GM19240 (cell line): ENCODE results near the gene NUP50.

Experiments
- DNase-seq: peaks from one replicate; pipeline ENCODE4 v3.0.0; 2011; ENCODE audit warnings: low spot score; ENCODE audit not compliant: insufficient read length

The NUP50 gene

DNA sequence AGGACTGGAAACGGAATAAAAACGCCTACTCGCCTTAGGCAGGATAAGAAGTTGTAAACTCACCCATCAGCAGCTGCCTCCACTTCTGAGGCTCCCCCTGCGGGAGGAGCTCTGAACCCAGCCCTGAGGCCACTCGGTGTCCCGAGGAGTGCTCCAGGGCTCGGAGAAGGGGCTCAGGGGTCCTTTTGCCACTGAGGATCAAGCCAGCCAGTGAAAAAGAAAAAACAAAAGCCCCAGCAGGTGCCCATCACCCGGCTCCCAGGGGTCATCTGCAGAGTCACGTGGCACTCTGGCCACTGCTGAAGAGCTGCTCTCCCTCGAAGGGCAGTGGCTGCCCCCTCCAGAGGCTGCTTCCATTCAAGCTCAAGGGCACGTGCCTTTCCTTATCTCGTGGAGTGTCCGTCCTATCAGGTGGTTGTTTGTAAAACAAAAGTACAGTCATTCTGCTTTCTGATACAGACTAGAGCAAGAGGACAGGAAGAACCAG, 29.0 kb downstream of the NUP50 start:
- DNase-seq, result no peak

DNA sequence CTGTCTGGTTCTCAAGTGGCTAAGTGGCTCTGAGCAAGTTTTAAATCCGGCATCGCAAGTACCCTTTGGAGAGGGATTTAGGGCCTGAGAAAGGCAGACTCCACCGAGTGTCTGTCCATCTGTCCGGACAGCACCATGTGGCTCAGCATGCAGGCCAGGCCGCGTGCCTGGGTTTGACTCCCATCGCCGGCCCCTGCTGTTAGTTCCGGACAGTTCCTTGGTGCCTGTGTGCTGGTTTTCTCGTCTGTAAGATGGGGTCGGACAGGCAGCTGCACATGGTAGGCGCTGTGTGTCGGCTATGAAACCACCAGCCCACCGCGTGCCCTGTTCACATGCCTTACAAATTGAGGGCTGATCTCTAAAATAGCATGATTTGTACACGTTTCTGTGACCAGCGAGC, 31.0 kb downstream of the NUP50 start:
- no peak for DNase-seq

DNA sequence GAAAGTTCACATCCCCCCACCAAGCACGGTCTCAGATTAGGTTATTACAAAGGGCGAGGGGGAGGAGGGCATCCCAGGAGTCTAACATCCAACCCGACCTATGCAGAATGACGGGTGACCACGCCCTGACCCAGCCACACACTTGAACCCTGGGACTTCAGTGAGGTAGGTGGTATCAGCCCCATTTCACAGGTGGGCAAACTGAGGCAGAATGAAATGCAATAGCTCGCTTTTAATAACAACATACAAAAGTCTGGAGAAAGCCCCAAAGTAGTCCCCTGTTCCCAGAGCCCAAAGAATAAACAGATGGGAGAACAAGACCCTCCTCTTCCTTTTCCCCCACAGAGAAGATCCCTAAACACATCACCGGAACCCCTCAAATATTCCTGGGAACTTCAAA, 31.9 kb downstream of the NUP50 start:
- DNase-seq, result no peak

DNA sequence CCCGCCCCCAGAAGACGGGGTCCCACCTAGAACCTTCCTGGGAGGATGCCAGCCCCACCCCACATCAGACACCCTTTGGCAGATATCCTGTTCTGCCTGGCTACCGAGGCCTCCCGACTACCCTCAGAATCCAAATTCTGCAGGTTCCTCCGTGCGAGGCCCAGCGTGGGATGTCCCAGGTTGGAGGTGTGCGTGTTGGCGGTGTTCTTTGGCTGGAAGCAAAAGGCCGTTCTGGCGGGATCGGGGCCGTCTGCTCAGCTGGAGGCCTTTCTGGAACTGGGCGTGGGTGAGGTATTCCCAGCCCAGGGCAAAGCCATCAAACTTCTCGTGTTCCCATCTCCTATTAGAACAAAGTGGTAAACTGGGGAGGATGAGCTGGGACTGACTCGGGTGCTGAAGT, 32.6 kb downstream of the NUP50 start:
- DNase-seq, result no peak

DNA sequence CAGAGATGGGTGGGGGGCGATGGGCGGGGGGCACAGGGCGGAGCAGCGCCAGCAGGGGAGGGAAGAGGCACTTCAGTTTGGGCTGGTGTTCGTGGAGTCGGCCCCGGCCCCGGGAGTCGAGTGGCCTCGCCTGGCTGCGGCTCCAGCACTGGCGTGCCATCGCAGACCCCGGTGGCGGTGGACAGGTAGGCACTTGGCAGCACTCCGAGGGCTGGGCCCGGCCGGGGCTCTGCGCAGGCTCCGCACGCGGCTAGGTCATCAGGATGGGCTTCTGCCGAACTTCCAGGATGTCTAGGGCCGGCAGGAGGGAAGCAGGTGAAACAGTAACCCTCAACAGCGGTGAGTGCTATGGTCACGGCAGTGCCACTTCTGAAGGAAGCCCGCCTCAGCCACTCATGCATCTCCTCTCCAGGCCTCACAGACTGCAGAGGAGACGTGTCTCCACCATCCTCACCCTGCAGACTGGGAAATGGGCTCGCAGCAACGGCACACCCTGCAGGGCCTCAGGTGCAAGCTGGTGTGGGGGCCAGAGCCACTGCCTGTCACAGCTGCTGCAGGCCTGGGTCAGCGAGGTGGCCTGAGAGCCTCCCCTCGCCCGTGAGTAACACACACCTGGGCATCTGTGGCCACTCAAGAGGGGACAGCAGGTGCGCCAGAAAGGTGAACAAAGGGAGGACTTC, 33.3 kb downstream of the NUP50 start:
- no peak for DNase-seq

DNA sequence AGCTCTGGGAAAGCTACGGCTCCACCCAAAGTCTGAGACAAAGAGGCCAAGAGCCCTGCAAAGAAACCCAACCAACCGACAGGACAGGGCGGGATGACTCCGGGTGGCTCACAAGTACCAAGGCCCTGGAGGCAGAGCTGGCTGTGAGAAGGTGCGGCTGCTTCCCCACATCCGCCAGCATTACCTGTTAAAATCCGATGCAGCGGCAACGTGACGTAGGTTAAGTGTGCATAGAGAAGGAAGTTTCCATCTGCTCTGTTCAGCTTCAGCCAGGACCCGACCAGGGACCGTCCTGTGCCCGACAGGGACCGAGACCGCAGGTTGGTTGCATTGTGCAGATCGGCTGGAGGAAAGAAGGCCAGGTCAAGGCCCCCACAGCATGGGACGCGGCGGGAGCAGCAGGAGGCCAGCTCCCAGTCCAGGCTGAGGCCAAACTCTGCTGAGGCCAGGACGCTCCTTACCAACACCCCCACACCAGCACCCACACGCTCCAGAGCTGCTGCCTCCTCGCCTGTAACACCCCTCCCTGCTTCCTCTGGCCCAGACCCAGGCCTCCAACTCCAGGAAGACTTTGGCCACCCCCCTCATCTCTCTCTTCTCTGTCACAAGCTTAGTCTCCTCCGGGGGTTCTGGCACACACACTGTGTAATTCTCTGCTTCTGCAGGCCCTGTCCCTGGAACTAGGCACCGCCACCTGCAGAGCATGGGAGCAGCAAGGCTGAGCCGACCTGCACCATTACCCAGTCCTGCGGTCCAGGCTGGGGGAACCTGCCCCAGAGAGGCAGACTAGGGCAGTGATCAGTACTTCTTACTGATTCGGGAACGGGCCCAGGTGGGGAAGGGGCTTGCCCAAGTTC, 34.1 kb downstream of the NUP50 start:
- DNase-seq, result no peak

DNA sequence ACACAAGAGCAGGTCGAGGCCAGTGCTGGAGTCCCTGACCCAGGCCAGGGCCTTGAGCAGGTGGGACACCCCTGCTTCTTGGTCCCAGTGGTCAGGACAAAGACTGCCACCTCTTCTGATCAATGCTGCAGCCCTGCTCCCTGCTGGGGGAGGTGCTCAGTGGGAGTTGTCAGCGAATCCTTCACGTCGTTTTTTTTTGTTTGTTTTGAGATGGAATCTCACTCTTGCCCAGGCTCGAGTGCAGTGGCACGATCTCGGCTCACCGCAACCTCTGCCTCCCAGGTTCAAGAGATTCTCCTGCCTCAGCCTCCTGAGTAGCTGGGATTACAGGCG, 34.7 kb downstream of the NUP50 start:
- DNase-seq, result no peak

DNA sequence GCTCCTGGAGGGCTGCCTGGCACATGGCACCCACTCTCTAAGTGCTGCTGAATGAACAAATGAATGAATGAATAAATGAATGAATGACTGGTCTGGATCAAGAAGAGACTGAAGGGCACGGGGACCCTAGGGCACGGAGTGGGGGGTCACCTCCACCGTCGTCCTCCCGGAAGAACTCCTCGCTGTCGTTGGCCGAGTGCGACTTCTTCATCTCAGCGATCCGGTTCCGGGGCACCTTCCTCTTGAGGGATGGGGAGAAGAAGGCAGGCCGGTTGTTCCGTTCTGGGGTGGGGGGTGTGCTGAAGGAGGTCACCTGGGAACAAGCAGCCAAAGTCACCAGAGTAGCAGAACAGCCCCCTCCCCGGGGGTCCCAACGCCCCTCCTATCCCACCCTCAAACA, 36.0 kb downstream of the NUP50 start:
- no peak for DNase-seq

DNA sequence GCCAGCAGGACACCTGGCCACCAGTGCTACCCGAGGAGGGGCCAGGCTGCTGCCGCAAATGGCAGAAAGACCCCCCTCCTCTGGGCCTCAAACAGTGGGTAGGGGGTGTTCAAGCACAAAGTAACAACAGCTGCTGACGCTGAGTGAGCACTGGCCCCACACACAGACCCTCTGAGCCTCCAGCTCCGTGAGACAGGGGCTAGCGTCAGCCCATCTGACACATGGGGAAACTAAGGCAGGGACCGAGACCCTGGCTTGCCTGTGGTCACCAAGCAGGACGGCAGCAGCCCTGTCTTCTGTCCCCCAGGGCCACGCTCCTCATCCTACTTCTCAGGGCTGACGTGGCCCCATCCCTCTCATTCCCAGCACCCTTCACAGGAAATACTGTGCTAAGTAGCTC, 36.5 kb downstream of the NUP50 start:
- DNase-seq, result no peak

DNA sequence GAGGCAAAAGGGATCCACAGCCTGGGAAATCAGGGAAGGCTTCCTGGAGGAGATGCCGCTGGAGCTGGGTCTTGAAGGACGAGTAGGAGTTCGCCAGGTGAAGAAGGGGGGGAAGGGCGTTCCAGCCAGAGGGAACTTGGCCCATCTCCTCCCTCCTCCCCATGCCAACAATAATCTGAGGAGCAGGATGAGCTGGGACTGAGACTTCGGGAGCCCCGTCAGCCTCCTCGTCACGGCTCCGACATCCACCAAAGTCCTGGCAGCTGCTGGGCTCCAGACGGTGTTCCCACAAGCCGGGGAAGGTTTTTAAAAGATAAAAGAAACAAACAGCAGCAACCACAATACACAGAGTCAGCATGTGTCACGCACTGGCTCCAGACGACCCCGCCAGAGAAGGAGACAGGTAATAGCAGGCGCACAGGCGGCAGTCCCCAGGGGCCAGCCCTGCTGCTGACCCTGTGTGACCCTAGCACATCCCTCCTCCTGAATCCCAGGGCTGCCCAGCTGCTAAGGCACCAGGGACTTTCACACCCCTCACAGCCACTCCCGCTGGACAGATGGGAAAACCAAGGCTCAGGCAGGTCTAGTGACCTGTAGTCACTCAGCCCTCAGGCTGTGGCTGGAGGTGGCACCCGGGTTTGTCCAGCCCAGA, 37.3 kb downstream of the NUP50 start:
- DNase-seq, result no peak

DNA sequence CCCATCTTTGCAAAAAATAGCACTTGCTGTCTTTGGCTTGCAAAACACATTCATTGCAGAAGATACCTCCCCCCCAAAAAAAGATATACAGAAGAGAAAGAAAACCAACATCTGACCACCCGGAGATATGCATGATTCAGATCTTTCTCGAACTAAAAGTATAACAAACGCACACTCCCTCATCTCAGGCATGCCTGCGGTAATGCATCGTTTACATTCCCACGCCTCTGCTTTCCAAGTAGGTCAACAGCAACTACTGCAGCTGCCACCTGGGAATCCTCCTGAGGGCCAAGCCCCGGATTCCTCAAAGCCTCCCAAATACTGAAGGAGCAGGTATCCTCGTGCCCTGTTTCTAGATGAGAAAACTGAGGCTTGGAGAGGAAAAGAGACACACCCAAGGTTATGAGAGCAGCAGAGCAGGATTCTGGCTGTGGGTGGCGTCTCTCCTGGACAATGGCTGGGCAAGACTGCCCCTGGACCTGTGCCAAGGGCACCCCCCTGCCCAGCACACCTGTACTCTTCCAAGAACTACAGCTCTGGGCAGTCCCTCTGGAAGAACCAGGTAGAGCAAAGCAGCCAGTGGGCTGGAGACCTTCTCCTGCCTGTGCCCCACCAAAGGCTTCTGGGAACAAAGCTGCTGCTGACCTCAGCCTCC, 38.1 kb downstream of the NUP50 start:
- DNase-seq, result no peak

DNA sequence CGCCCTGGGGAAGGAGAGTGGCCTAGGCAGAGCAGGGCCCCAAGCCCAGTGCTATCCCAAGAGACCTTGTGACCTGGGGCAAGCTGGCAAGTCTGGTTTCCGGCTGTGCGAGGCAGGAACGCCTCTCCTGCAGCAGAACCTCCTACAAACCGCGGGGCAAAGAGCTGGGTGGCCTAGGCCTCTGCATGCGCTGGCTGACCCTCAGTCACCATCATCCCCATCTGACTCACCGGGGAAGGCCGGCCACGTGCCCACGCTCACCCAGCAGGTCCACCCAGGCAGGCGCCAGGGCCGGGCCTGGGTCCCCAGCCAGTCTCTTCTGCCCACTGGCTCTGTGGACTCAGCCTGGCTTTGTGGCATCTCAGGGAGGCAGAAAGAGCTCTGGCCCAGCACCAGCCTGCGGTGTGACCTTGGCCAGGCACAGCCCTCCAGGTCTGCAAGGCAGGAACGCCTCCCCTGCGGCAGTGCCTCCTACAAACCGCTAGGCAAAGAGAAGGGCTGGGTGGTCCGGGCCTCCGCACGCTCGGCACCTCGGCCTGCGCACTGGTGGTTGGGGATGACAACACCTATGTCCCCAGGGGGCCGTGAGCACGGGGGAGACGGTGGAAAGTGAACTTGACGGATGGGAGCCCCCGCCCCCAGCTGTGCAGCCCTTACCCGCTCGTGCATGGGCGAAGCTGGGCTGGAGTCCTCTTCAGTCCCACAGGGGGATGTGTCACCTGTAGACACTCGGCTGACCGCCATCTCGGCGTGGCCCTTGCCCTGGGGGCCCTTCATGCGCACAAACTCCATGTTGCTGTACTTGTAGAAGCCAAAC, 38.8 kb downstream of the NUP50 start:
- DNase-seq, result no peak

DNA sequence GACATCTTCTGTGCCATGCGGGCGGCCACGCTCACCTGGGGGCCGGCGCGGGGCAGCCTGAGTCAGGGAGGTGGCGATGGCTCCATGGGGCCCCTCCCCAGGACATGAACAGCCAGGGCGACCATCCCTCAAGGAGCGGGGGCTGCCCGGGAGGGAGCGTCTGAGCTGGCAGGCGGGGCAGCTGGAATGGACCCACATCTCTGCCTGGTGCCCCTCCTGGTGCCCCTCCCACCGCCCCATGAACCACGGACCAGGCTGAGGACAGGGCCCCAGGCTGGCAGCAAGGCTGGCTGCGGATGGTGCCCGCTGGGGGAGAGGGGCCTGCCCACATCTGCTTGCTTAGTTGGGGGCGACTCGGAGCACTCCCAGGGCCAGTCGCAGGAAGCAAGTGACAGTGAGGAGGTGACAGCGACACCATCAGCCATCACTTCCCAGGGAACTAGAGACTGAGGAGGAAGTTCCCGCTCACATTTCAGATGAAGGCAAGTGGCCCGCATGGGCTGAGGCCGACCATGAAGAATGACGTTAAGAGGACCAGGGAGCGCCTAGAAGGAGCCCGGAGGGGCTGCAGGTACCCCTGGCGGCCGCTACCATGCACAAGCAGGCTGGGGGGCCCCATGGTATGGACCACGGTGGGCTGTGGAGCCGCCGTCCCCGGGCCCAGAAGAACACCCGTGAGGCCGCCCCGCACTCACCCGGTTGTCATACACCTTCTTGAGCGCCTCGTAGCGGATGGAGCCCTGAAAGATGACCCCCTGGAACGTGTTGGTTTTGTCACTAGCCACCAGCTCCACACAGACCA, 39.6 kb downstream of the NUP50 start:
- no peak for DNase-seq

DNA sequence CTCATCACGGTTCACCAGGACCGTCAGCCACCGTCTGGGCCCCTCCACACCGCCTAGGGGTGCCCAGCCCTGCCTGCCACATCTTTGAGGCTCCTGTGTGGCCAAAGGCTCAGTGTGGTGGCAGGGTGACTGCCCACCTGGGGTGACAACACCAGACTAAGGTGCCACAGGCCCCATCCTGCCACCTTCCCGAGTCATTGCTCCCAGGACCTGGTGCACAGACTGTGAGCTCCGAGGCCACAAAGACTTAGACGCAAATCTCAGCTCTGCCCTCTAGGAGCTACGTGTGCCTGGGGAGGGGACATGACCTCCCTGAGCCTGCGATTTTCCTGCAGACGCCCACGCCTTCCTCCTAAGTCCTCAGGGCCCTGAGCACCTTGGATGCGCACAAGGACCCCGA, 40.5 kb downstream of the NUP50 start:
- no peak for DNase-seq

DNA sequence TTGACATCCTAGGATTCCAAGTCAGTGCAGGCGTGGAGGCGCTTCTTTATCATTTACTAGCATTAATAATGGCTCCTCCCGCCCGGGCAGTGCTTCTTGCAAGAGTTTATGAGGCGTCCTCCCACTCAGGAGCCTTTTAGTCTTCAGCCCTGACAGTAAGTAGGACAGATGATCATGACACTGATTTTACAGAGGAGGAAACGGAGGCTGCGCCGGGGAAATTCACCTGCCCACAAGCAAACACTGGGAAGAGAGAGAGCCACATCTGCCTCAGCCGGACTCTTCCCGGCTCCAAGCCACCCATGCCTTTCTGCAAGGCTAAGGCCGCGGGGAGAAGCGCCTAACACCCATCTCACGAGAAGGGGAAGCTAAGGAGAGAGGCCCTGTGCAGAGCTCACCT, 41.1 kb downstream of the NUP50 start:
- no peak for DNase-seq

DNA sequence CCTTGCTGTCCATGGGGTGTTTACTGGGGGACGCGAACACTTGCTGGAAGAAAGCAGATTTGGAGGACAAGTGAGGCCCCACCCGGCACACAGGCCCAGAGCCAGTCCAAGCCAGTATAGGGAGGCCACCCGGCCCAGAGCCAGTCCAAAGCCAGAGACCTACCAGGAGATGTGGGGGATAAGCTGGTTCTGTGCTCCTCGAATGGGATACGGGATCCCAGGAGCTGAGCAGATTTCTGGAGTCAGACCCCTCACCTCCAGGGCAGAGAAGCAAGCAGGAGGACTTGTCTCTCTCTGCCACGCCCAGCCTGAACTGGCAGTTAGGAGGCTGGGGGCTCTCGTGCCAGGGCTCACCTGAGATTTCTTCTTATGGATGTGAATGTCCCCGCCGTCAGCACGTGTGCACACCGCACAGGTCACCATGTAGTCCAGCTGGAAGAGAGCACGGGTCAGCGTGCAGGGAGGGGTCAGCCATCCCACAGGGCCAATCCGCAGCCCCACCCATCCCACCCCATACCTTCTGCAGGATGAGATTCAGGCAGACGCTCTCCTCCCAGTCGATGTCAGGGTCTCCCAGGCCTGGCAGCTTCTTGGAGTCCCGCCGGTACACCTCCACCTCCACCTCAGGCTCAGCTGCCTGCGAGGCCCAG, 41.7 kb downstream of the NUP50 start:
- DNase-seq, result no peak

DNA sequence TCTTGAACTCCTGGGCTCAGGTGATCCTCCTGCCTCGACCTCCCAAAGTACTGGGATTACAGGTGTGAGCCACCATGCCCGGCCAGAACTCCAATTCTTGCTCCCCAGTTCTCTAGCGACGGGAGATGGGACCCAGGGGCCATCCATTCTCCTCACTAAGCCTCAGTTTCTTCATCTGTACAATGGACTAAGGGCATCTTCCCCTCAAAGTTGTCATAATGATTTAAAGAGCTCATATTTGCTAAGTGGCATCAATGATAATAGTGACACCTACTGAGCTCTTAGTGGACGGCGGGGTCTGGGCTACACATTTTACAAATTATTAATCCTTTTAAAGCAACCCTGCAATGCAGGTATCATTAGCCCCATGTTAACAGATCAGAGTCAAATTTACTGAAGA, 42.5 kb downstream of the NUP50 start:
- DNase-seq, result no peak

DNA sequence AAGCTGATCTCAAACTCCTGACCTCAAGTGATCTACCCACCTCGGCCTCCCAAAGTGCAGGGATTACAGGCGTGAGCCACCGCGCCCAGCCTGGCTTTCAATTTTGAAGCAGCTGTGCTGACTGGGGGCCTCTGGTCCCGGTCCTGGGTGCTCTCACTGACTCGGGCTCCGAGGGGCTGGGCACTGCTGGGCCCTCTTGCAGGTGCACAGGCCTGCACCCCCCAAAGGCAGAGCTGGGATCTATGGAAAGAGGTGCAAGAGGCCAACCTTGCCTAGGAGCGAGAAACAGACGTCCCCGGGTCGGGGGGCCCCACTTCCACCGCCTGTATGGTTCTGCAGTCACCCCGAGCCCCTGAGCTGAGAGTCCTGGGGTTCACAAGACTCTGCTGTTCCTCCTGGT, 43.8 kb downstream of the NUP50 start:
- DNase-seq, result no peak

DNA sequence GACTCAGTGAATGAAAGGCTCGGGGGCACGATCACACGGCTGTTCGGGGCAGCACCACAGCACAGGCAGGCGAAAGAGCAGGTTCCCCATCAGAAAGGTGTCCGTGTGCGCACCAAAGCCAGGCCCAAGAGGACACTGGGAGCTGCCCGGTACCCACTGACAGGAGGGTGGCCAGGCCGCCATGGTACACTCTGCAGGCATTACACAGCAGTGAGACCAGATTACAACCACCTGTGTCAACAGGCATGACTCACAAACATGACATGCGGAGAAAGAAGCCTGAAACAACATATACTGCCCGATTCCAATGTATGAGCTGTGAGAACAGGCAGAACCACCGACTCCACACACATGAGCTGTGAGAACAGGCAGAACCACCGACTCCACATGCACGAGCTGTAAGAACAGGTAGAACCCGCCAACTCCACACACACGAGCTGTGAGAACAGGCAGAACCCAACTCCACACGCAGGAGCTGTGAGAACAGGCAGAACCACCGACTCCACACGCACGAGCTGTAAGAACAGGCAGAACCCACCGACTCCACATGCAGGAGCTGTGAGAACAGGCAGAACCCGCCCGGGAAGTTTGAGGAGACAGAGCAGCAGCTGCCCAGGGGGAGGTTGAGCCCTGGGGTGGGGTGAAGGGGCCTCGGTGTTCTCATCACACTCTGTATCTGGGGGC, 44.4 kb downstream of the NUP50 start:
- no peak for DNase-seq
